Measurements from ENCODE around the gene PCNT.

PCNT gene

GRCh38 chr21:46345861-46346260, 21.9 kb downstream of the PCNT start:
- H3K27ac ChIP-seq (replicated peaks) = no peak overlapping the region
- no peak for DNase-seq (ENCODE audit: low read depth in 1 of 2, low spot score in 1 of 2)
- H3K27me3 ChIP-seq (ENCODE audit: insufficient read depth, poor library complexity, severe bottlenecking) = no peaks in the 10 kb centered on the region
- H3K4me3 ChIP-seq (replicated peaks; ENCODE audit: insufficient read depth, low read length) = no peak overlapping the region
- TF ChIP-seq, protein P1, sequence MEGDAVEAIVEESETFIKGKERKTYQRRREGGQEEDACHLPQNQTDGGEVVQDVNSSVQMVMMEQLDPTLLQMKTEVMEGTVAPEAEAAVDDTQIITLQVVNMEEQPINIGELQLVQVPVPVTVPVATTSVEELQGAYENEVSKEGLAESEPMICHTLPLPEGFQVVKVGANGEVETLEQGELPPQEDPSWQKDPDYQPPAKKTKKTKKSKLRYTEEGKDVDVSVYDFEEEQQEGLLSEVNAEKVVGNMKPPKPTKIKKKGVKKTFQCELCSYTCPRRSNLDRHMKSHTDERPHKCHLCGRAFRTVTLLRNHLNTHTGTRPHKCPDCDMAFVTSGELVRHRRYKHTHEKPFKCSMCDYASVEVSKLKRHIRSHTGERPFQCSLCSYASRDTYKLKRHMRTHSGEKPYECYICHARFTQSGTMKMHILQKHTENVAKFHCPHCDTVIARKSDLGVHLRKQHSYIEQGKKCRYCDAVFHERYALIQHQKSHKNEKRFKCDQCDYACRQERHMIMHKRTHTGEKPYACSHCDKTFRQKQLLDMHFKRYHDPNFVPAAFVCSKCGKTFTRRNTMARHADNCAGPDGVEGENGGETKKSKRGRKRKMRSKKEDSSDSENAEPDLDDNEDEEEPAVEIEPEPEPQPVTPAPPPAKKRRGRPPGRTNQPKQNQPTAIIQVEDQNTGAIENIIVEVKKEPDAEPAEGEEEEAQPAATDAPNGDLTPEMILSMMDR (IDR thresholded peaks at IDR 0.05; ENCODE audit: insufficient read depth, low read length) = no peak
- TF ChIP-seq GABPA (IDR thresholded peaks at IDR 0.05; ENCODE audit: low read depth) = no peak
- TF ChIP-seq, protein P2, sequence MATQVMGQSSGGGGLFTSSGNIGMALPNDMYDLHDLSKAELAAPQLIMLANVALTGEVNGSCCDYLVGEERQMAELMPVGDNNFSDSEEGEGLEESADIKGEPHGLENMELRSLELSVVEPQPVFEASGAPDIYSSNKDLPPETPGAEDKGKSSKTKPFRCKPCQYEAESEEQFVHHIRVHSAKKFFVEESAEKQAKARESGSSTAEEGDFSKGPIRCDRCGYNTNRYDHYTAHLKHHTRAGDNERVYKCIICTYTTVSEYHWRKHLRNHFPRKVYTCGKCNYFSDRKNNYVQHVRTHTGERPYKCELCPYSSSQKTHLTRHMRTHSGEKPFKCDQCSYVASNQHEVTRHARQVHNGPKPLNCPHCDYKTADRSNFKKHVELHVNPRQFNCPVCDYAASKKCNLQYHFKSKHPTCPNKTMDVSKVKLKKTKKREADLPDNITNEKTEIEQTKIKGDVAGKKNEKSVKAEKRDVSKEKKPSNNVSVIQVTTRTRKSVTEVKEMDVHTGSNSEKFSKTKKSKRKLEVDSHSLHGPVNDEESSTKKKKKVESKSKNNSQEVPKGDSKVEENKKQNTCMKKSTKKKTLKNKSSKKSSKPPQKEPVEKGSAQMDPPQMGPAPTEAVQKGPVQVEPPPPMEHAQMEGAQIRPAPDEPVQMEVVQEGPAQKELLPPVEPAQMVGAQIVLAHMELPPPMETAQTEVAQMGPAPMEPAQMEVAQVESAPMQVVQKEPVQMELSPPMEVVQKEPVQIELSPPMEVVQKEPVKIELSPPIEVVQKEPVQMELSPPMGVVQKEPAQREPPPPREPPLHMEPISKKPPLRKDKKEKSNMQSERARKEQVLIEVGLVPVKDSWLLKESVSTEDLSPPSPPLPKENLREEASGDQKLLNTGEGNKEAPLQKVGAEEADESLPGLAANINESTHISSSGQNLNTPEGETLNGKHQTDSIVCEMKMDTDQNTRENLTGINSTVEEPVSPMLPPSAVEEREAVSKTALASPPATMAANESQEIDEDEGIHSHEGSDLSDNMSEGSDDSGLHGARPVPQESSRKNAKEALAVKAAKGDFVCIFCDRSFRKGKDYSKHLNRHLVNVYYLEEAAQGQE (IDR thresholded peaks at IDR 0.05; ENCODE audit: insufficient replicate concordance, low read depth) = no peak
- TF ChIP-seq SPI1 (IDR thresholded peaks at IDR 0.05; ENCODE audit: borderline replicate concordance, low read depth) = no peak
- no peak for TF ChIP-seq POLR2AphosphoS5 (IDR thresholded peaks at IDR 0.05; ENCODE audit: low read depth)

DNA sequence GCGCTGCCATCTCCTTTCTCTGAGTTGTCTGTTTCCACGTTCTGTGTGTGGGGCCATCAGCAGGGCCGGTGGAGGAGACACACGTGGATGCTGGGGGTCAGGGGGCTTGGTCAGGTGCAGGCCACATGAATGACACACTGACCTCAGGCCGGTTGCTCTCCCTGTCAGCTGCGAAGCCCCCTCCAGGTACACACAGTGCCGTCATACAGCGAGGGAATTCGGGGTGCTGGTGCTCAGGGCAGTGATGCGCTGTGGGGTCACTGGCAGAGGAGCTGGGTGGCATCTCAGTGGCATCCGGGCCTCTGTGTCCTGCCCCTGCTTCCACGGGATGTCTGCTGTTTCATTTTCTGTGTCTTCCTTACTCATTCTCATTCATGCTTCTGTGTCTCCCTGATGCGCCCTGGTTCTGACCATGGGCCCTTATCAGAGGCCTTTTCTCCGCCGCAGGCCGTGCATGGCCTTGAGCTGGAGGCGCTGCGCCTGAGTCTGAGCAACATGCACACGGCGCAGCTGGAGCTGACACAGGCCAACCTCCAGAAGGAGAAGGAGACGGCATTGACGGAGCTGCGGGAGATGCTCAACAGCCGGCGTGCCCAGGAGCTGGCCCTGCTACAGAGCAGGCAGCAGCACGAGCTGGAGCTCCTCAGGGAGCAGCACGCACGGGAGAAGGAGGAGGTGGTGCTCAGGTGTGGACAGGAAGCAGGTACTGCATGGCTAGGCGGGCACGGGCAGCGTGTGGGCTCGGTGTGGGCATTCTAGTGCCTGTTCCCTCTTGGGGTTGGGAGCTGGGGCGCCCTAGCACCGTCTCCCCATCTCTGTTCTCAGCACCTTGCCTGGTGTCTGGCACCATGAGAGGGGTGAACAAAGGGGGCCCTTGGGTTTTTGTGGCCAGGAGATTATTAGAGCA, 22.6 kb downstream of the PCNT start:
- H3K4me3 ChIP-seq (replicated peaks; ENCODE audit: insufficient read depth, low read length) = no peak overlapping the region
- TF ChIP-seq POLR2AphosphoS5 (IDR thresholded peaks at IDR 0.05; ENCODE audit: low read depth) = no peak
- no peak for TF ChIP-seq SPI1 (IDR thresholded peaks at IDR 0.05; ENCODE audit: borderline replicate concordance, low read depth)
- no peak for TF ChIP-seq GABPA (IDR thresholded peaks at IDR 0.05; ENCODE audit: low read depth)
- TF ChIP-seq, protein P1 (IDR thresholded peaks at IDR 0.05; ENCODE audit: insufficient read depth, low read length) = no peak
- TF ChIP-seq, protein P2 (IDR thresholded peaks at IDR 0.05; ENCODE audit: insufficient replicate concordance, low read depth) = no peak
- H3K27me3 ChIP-seq (ENCODE audit: insufficient read depth, poor library complexity, severe bottlenecking) = no peaks in the 10 kb centered on the region
- no peak overlapping the region for H3K27ac ChIP-seq (replicated peaks)
- DNase-seq (ENCODE audit: low read depth in 1 of 2, low spot score in 1 of 2) = no peak

DNA sequence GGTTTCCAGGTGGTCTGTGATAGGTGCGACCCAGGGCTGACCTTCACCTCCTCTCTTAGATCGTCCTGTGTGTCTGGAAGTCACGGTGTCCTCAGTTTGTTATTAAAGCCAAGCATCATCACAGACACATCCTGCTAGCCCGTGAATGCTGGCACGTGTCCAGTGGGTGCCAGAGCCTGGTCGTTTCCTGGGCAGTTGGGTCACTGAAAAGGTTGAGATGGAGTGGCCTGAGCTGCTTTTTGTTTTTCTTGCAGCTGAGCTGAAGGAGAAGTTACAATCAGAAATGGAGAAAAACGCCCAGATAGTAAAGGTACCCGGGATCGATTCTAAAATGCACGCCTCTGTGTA, 23.2 kb downstream of the PCNT start:
- DNase-seq (ENCODE audit: low read depth in 1 of 2, low spot score in 1 of 2) = no peak
- no peak overlapping the region for H3K4me3 ChIP-seq (replicated peaks; ENCODE audit: insufficient read depth, low read length)
- TF ChIP-seq GABPA (IDR thresholded peaks at IDR 0.05; ENCODE audit: low read depth) = no peak
- TF ChIP-seq, protein P2 (IDR thresholded peaks at IDR 0.05; ENCODE audit: insufficient replicate concordance, low read depth) = no peak
- TF ChIP-seq, protein P1 (IDR thresholded peaks at IDR 0.05; ENCODE audit: insufficient read depth, low read length) = no peak
- no peak for TF ChIP-seq POLR2AphosphoS5 (IDR thresholded peaks at IDR 0.05; ENCODE audit: low read depth)
- TF ChIP-seq SPI1 (IDR thresholded peaks at IDR 0.05; ENCODE audit: borderline replicate concordance, low read depth) = no peak
- H3K27me3 ChIP-seq (ENCODE audit: insufficient read depth, poor library complexity, severe bottlenecking) = no peaks in the 10 kb centered on the region
- H3K27ac ChIP-seq (replicated peaks) = no peak overlapping the region
